ENCODE results near the gene MACROH2A1. TPM values are rescaled to one million over a fixed set of nuclear protein-coding genes. Genes with fewer than 3 reads are reported as not detected.

Gene MACROH2A1
- total RNA-seq, 4 donors from 2014 or later, result 104 to 167 (median 136) TPM

DNA sequence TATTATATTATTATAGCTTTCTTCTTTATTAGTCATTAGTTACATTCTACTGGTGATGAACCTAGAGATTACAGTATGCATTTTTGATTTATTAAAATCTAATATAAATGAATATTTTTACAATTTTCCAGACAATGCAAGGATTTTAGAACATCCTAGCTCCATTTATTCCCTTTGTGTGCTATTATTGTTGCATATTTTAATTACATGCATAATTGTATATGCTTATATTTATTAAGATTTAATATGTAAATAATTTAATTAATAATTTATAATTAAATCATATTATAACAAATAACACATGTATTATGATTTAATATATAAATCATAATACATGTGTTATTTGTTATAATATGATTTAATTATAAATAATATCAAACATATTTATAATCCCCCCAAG is 23.4 kb upstream of the MACROH2A1 start:
- Histone ChIP-seq H3K36me3 (no peaks in the 10 kb centered on the region), H3K4me1 (no peaks in the 10 kb centered on the region), H3K9me3 (no peaks in the 10 kb centered on the region), H3K4me3 (no peak overlapping the region), H3K27me3 (no peaks in the 10 kb centered on the region), H3K27ac (no peak overlapping the region)
- DNase-seq, result no peak
- intact Hi-C loops (cut with DNase I; ENCODE audit: low total_unique reads), result no loop called here
- TF ChIP-seq, protein P1, sequence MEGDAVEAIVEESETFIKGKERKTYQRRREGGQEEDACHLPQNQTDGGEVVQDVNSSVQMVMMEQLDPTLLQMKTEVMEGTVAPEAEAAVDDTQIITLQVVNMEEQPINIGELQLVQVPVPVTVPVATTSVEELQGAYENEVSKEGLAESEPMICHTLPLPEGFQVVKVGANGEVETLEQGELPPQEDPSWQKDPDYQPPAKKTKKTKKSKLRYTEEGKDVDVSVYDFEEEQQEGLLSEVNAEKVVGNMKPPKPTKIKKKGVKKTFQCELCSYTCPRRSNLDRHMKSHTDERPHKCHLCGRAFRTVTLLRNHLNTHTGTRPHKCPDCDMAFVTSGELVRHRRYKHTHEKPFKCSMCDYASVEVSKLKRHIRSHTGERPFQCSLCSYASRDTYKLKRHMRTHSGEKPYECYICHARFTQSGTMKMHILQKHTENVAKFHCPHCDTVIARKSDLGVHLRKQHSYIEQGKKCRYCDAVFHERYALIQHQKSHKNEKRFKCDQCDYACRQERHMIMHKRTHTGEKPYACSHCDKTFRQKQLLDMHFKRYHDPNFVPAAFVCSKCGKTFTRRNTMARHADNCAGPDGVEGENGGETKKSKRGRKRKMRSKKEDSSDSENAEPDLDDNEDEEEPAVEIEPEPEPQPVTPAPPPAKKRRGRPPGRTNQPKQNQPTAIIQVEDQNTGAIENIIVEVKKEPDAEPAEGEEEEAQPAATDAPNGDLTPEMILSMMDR (IDR thresholded peaks at IDR 0.05 in 4 of 5, conservative IDR thresholded peaks at IDR 0.05 in 1 of 5), result no peak
- no peak for TF ChIP-seq POLR2A (IDR thresholded peaks at IDR 0.05)
- ATAC-seq, result no peak
- in situ Hi-C loops (cut with MboI; ENCODE audit: low sequenced_read_pairs in 4 of 4), result no loop called here

DNA sequence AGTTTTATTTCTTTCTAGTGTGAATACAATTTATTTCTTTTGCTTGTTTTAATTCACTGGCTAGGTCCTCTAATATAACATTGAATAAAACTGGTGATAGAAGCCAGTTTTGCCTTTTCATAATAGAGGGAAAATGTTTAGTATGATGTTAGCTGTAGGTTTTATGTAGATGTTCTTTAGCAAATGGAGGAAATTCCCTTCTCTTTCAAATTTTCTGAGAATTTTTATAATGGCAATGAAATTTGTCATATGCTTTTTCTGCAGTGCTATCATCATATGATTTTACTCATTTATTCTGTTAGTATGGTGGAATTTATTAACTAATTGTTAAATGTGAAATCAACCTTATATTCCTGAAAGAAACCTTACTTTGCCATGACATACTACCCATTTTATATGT is 18.1 kb upstream of the MACROH2A1 start:
- intact Hi-C loops (cut with DNase I; ENCODE audit: low total_unique reads) (no loop called here), in situ Hi-C loops (cut with MboI; ENCODE audit: low sequenced_read_pairs in 4 of 4) (no loop called here)
- H3K27ac ChIP-seq, result no peak overlapping the region
- H3K4me1 ChIP-seq, result no peaks in the 10 kb centered on the region
- H3K36me3 ChIP-seq, result no peaks in the 10 kb centered on the region
- DNase-seq, result no peak
- H3K9me3 ChIP-seq, result no peaks in the 10 kb centered on the region
- TF ChIP-seq, protein P1 (IDR thresholded peaks at IDR 0.05 in 4 of 5, conservative IDR thresholded peaks at IDR 0.05 in 1 of 5), result no peak
- TF ChIP-seq POLR2A (IDR thresholded peaks at IDR 0.05), result no peak
- no peak for ATAC-seq
- no peak overlapping the region for H3K4me3 ChIP-seq
- no peaks in the 10 kb centered on the region for H3K27me3 ChIP-seq

DNA sequence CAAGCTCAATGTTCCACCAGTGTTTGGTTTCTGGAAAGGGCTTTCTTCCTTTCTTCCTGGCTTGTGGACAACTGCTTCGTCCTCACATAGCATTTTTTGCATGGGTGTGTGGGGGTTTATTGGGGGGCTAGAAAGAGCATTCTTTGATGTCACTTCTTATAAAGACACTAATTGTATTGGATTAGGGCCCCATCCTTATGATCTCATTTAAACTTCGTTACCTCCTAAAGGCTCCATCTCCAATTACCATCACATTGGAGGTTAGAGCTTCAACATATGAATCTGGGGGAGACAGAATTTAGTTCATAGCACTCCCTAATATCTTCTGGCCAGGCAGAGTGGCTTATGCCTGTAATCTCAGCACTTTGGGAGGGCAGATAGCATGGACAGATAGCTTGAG is 6.1 kb upstream of the MACROH2A1 start:
- ATAC-seq, result no peak
- DNase-seq, result no peak
- Histone ChIP-seq H3K27ac (no peak overlapping the region), H3K4me1 (no peaks in the 10 kb centered on the region), H3K4me3 (no peak overlapping the region), H3K27me3 (no peaks in the 10 kb centered on the region), H3K9me3 (no peaks in the 10 kb centered on the region), H3K36me3 (no peaks in the 10 kb centered on the region)
- in situ Hi-C loops (cut with MboI; ENCODE audit: low sequenced_read_pairs in 4 of 4), result no loop called here
- no peak for TF ChIP-seq POLR2A (IDR thresholded peaks at IDR 0.05)
- TF ChIP-seq, protein P1 (IDR thresholded peaks at IDR 0.05 in 4 of 5, conservative IDR thresholded peaks at IDR 0.05 in 1 of 5), result no peak
- intact Hi-C loops (cut with DNase I; ENCODE audit: low total_unique reads), result no loop called here

DNA sequence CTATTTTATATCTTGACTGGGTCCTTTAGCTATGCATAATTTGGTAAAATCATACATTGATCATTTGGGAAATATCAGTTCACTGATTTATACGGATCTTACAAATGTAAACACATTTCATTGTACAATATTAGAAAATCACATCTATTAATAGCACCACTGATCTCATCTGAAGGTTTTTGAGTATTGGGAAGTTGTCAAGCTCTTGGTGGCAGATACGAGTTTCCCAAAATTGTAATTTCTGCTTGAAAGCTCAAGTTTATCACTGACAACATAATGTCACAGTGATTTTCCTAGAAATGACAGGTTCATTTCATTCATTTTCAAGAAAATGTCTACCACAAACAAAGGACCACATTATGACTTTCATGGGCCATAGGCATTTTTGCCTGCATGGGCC is 3.0 kb upstream of the MACROH2A1 start:
- no peaks in the 10 kb centered on the region for H3K9me3 ChIP-seq
- H3K27me3 ChIP-seq, result no peaks in the 10 kb centered on the region
- ATAC-seq, result no peak
- peaks cover 11 to 16% of the 10 kb centered on the region in 2 donors for H3K4me1 ChIP-seq
- no peak for DNase-seq
- TF ChIP-seq, protein P1 (IDR thresholded peaks at IDR 0.05 in 4 of 5, conservative IDR thresholded peaks at IDR 0.05 in 1 of 5), result no peak
- no peak for TF ChIP-seq POLR2A (IDR thresholded peaks at IDR 0.05)
- intact Hi-C loops (cut with DNase I; ENCODE audit: low total_unique reads), result no loop called here
- H3K27ac ChIP-seq, result no peak overlapping the region
- no peak overlapping the region for H3K4me3 ChIP-seq
- no peaks in the 10 kb centered on the region for H3K36me3 ChIP-seq
- in situ Hi-C loops (cut with MboI; ENCODE audit: low sequenced_read_pairs in 4 of 4), result no loop called here

DNA sequence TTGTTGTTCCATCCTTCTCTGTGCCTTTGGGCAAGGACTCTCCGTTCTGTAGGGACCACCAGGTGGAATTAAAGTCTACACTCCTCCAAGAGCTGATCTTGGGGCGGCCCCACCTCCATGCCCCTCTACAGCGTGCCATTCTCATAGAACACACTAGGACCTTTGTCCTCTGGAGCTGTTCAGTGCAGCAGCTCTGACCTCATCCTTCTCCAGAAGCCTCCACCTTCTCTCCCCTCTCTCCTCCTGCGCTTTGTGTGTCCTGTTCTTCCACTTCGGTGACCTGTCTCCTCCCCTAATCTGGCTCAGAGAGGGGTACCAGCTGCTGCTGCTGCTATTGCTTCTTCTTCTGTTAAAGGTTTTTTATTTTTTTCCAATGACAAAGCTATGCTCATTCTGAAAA is 1.8 kb upstream of the MACROH2A1 start:
- no peaks in the 10 kb centered on the region for H3K27me3 ChIP-seq
- H3K36me3 ChIP-seq, result no peaks in the 10 kb centered on the region
- in situ Hi-C loops (cut with MboI; ENCODE audit: low sequenced_read_pairs in 4 of 4) (no loop called here), intact Hi-C loops (cut with DNase I; ENCODE audit: low total_unique reads) (no loop called here)
- TF ChIP-seq POLR2A (IDR thresholded peaks at IDR 0.05), result no peak
- TF ChIP-seq, protein P1 (IDR thresholded peaks at IDR 0.05 in 4 of 5, conservative IDR thresholded peaks at IDR 0.05 in 1 of 5), result no peak
- H3K4me3 ChIP-seq, result no peak overlapping the region
- no peaks in the 10 kb centered on the region for H3K9me3 ChIP-seq
- DNase-seq (no peak), ATAC-seq (no peak)
- peaks cover 20 to 27% of the 10 kb centered on the region in 2 donors for H3K4me1 ChIP-seq
- H3K27ac ChIP-seq, result no peak overlapping the region
